Stimulated activated CD4-positive, alpha-beta T cell treated with anti-CD3 and anti-CD28 coated beads, Interleukin-1b, Interleukin-23, amount 100 ng/mL, for 24 hours (primary cell): Measurements from ENCODE around the gene TP53I11.

Experiments used
- DNase-seq, 4 experiments: peaks; one replicate each; pipeline ENCODE4 v3.0.0-alpha.2; 2020; ENCODE audit warnings: low read depth in 4 of 4, low spot score in 1 of 4

Gene TP53I11, protein sequence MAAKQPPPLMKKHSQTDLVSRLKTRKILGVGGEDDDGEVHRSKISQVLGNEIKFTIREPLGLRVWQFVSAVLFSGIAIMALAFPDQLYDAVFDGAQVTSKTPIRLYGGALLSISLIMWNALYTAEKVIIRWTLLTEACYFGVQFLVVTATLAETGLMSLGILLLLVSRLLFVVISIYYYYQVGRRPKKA

GRCh38 chr11:44950625-44951476, at the start of gene TP53I11:
Gene TP53I11 (minus strand): TSS chr11:44950883. CDS start chr11:44938335, 12,548 bp downstream.
- DNase-seq, result peak; percentile 25 to 69 (median 41)

- no peak for DNase-seq
Measured at GRCh38 chr11:44999068-44999467, 48.4 kb upstream of the TP53I11 start.

- DNase-seq, result no peak
Measured at GRCh38 chr11:44998051-44998450, 47.4 kb upstream of the TP53I11 start.

GRCh38 chr11:44997566-44997965, 46.9 kb upstream of the TP53I11 start:
- DNase-seq, result no peak

- DNase-seq, result no peak
Measured at GRCh38 chr11:44994753-44995152, 44.1 kb upstream of the TP53I11 start.

- no peak for DNase-seq
Measured at GRCh38 chr11:44993971-44994704, 43.5 kb upstream of the TP53I11 start.

- DNase-seq, result no peak
Measured at GRCh38 chr11:44992774-44993173, 42.1 kb upstream of the TP53I11 start.

DNA sequence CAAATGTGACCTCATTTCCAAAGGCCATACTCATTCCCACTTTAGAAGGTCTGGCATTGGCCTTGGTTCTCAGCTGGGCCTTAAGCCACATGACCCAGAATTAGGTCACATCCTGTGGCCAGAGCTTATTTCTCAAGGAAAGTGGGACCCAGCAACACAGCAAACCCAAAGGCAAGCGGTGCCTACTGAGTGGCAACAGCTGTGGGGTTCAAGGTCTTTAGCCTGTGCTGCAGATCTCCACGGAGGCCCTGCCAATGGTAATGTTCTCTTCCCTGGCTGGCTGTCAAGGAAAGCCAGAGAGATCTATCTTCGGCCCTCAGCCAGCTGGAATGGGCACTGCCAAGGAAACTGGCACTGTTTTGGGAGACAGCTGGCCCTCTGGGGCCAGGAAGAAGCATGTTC, 41.5 kb upstream of the TP53I11 start:
- DNase-seq, result no peak

GRCh38 chr11:44990665-44991064, 40.0 kb upstream of the TP53I11 start:
- DNase-seq, result no peak

GRCh38 chr11:44989831-44990566, 39.3 kb upstream of the TP53I11 start:
- DNase-seq, result no peak

DNA sequence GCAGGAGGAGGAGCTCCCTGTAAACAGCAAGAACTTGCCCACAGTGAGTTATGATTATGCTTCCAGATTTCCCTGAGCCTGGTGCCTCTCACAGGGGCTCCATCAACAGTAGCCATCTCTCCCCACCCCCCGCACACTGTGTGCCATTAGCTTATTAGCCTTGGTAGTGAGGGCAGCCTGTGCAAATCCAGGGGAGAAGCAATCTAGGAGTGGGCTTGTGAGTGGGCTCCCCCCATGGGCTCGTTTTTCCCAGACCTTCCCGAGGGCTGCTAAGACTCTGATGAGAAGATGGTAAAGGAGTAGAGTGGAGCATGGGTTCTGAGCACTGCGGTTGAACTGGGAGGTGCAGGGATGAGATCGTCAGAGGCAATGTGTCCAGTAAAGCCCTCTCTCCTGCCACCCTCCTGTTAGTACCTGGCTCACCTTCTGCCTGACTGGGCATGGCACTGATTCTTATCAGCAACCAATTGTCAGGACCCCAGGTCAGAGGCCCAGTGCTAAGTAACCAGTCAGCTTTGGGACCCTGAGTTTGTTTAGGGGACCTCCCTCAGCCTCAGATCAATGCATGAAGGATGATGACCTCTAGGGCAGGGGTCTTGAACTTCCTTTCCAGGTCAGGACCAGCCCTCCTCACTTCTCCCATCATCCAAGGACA, 38.4 kb upstream of the TP53I11 start:
- no peak for DNase-seq

GRCh38 chr11:44988111-44988510, 37.4 kb upstream of the TP53I11 start:
- DNase-seq, result no peak

GRCh38 chr11:44987506-44987905, 36.8 kb upstream of the TP53I11 start:
- DNase-seq, result no peak

GRCh38 chr11:44986315-44986714, 35.6 kb upstream of the TP53I11 start:
- no peak for DNase-seq

DNA sequence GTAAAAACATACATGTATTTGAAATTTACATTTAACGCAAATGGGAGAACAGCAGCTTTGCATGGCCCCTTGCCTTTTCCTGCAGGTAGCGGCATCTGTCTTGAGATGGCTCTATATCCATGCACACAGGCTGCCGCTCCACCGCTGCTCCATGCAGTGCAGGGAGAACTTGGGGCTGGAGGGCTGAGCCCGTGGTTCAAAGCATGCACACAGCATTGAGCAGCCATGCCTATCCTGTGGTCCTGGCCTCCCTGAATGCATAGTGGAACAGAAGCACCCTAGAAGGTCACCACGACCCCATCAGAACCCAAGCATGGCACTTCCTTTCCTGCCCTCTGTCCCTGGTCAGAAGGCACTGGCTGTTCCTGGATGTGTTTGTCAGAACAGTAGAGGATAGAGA, 35.0 kb upstream of the TP53I11 start:
- DNase-seq, result no peak

DNA sequence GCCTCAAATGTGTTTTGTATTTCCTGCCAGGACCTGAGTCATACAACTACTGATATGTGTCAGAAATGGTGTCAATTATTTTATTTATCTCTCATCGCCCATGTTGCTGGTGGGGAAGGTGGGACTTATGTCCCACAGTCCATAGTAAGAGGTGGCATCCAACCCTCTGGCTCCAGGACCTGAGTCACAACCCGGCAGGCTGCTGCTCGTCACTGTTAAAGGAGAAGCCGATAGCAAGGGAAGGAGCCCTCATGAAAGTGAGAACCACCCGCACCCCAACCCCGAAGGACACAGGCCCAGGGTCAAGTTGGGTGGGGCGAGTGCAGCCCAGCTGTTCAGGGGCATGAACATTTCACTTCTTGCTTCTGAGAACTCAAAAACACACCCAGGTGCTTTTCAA, 33.1 kb upstream of the TP53I11 start:
- no peak for DNase-seq

DNA sequence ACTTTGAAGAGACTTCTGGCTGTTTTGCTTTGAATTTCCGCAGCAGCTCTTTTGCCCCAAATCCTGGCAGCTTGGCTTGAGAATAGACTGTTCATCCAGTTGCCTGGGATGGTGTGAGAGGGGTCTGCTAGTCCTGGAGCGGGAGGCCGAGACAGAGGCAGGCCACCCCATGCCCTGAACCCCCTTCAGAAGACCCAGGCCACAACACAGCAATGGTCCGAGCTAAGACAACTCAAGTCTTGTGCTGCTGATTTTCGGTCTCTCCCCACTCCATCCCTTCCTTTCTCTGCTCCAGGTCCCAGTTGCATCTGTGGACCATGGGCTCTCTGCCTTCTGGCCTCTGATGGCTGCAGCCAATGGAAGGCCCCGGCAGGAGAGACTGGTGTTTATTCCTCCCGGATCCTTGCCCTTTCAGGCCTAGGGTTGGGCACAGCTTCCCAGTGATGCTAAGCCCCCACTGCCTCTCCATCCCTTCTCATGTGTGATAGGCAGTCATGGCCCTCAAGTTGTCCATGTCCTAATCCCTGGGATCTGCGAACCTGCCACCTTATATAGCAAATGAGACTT, 31.9 kb upstream of the TP53I11 start:
- no peak for DNase-seq

- no peak for DNase-seq
Measured at GRCh38 chr11:44980533-44981427, 30.1 kb upstream of the TP53I11 start.
